Measurements from ENCODE around the gene LRRC26.

Gene LRRC26

DNA sequence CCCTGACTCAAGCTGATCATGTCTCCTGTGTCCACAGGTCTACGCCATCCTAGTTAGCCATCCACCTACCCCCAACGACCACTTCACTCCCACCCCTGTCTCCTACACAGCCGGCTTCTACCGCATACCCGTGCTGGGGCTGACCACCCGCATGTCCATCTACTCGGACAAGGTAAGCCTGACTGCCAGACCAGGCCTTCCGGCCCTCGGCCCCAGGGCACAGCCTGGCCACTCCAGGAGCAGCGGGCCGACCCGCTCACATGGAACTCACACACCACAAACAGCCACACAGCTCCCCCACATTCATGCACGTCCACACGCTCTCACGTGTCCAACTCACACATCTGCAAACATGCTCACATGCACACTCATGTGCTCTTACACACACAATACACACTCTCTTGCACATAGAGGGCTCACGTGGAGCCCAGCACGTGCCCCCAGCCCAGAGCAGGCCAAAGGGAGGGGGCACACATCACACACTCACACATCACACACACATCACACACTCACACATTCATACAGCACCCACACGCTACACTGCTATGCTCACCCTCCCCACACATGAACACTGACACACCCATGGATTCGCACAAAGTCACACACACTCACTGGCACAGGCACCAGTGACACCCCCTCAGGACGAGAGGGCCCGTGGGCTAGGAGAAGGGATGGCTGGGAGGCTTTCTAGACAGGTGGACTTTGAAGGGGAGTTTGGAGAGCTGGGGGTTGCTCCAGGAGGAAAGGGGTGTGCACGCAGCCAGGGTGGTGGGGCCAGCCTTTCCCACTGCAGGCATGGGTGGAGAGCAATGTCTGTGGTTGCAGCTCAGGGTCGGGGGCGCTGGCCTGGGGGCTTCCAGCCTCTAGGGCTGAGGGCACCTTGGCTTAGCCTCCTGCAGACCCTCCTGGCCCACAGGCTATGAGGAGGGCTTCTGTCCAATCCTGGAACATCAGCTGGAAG lies 27.6 kb downstream of the LRRC26 start:
- Histone ChIP-seq H3K4me1 (ENCODE audit: control insufficient read depth in 2 of 2, insufficient read depth in 2 of 2, low read length in 2 of 2) (no peaks in the 10 kb centered on the region), H3K36me3 (ENCODE audit: control insufficient read depth in 2 of 2, insufficient read depth in 2 of 2, low read length in 2 of 2) (no peaks in the 10 kb centered on the region), H3K27ac (ENCODE audit: low read depth in 2 of 2, low read length in 2 of 2) (no peak overlapping the region), H3K9me3 (ENCODE audit: control insufficient read depth in 2 of 2, low read length in 2 of 2) (no peaks in the 10 kb centered on the region), H3K9ac (ENCODE audit: low read depth in 1 of 2, low read length in 2 of 2) (no peak overlapping the region), H3K27me3 (ENCODE audit: control insufficient read depth in 2 of 2, insufficient read depth in 2 of 2, low read length in 2 of 2) (peaks cover 34 to 45% of the 10 kb centered on the region in 2 donors), H3K4me3 (ENCODE audit: low read length in 2 of 2) (no peak overlapping the region)

DNA sequence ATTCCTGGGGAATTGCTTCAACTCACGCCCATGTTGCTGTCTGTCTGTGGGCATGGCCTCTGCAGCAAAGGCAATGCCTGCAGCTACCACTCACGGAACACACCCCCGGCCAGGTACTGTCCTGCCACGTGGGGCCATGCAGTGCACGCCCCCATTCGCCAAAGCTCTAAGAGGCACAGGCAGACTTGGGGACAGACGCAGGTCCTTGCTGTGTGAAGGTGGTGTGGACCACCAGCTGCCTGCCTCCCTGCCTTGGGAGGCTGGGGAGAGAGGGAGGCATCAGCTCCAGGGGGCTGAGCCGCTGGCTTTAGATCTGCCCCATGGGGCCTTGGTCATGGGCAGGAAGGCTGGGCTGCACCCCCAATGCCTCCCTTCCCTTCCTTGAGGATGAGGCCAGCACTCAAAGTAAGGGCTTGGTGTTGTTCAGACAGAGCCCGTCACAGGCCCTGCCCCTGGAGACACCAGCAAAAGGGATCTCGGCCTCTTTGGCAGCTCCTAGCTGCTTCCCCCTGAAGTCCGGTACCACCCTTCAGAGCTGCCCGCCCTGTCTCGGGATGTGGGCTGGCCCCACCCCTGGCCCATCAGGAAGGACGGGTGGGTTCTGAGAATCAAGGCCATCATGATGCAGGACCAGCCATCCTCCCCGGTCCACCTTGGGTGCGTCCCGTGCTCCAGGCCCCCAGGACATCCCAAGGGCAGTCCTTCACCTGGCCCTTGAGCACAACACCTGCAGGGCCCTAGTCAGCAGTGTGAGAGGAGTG lies 28.6 kb downstream of the LRRC26 start:
- H3K27me3 ChIP-seq (ENCODE audit: control insufficient read depth in 2 of 2, insufficient read depth in 2 of 2, low read length in 2 of 2): peaks cover 41 to 47% of the 10 kb centered on the region in 2 donors
- H3K9ac ChIP-seq (ENCODE audit: low read depth in 1 of 2, low read length in 2 of 2): no peak overlapping the region
- H3K9me3 ChIP-seq (ENCODE audit: control insufficient read depth in 2 of 2, low read length in 2 of 2): no peaks in the 10 kb centered on the region
- no peaks in the 10 kb centered on the region for H3K4me1 ChIP-seq (ENCODE audit: control insufficient read depth in 2 of 2, insufficient read depth in 2 of 2, low read length in 2 of 2)
- H3K27ac ChIP-seq (ENCODE audit: low read depth in 2 of 2, low read length in 2 of 2): no peak overlapping the region
- H3K36me3 ChIP-seq (ENCODE audit: control insufficient read depth in 2 of 2, insufficient read depth in 2 of 2, low read length in 2 of 2): no peaks in the 10 kb centered on the region
- H3K4me3 ChIP-seq (ENCODE audit: low read length in 2 of 2): no peak overlapping the region

DNA sequence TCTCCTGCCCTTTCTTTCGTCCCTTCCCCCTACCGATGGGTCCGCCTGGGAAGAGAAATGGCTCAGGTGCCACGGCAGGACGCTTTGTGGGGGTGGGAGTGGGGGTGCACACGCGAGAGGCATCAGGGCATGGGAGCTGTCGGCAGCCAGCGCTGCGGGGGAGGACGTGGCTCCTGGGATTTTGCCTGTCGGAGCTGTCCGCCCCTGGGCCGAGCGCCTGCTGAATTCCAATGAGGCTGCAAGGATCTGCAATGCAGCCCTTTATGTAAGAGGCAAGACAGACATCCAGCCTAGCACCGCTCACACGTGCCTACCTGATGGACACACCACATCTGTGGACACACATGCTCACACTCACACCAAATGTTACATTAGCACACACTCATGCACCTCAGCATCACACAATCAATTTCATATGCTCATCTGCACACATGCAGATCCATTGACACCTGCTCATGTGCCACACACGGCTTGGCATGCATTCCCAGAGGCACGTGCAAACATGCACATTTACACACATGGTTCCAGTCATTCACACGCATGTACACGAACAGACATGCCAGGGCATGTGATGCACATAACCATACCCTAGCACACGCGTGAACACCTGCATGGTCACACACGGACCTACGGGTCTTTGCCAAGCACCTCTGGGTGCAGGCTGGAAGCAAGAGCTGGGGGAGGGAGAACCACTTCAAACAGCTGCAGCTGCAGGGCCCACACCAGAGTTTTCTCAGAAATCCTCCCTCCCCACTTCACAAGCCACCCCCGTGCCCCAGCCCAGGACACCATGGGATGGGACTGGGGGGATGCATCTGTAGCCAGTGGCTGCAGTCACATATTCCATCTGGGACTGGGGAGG lies 29.5 kb downstream of the LRRC26 start:
- Histone ChIP-seq H3K9ac (ENCODE audit: low read depth in 1 of 2, low read length in 2 of 2) (no peak overlapping the region), H3K4me1 (ENCODE audit: control insufficient read depth in 2 of 2, insufficient read depth in 2 of 2, low read length in 2 of 2) (no peaks in the 10 kb centered on the region), H3K36me3 (ENCODE audit: control insufficient read depth in 2 of 2, insufficient read depth in 2 of 2, low read length in 2 of 2) (no peaks in the 10 kb centered on the region), H3K27ac (ENCODE audit: low read depth in 2 of 2, low read length in 2 of 2) (no peak overlapping the region), H3K4me3 (ENCODE audit: low read length in 2 of 2) (no peak overlapping the region), H3K27me3 (ENCODE audit: control insufficient read depth in 2 of 2, insufficient read depth in 2 of 2, low read length in 2 of 2) (peaks cover 41 to 47% of the 10 kb centered on the region in 2 donors), H3K9me3 (ENCODE audit: control insufficient read depth in 2 of 2, low read length in 2 of 2) (no peaks in the 10 kb centered on the region)

DNA sequence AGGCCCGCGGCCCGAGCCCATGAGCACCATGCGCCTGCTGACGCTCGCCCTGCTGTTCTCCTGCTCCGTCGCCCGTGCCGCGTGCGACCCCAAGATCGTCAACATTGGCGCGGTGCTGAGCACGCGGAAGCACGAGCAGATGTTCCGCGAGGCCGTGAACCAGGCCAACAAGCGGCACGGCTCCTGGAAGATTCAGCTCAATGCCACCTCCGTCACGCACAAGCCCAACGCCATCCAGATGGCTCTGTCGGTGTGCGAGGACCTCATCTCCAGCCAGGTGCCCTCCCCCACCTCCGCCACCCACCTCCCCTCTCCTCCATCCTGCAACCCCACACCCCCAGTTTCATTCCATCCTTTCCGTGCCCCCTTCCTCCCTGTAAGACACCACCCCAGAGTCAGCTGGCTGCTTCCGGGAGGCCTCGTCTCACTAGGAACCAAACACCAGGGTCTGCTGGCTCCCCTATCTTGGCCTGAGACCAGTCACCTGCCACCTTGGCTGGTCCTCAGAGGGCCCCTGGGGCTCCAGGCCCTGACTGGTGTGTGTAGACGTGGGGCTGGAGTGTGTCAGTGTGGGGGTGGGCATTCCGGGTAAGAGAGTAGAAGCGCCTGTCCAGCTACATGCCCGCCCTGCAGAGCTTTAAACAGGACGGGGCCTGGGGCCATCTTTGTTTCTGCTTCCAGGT lies 30.2 kb downstream of the LRRC26 start:
- Histone ChIP-seq H3K27ac (ENCODE audit: low read depth in 2 of 2, low read length in 2 of 2) (no peak overlapping the region), H3K4me1 (ENCODE audit: control insufficient read depth in 2 of 2, insufficient read depth in 2 of 2, low read length in 2 of 2) (no peaks in the 10 kb centered on the region), H3K9me3 (ENCODE audit: control insufficient read depth in 2 of 2, low read length in 2 of 2) (no peaks in the 10 kb centered on the region), H3K27me3 (ENCODE audit: control insufficient read depth in 2 of 2, insufficient read depth in 2 of 2, low read length in 2 of 2) (peaks cover 41 to 47% of the 10 kb centered on the region in 2 donors), H3K36me3 (ENCODE audit: control insufficient read depth in 2 of 2, insufficient read depth in 2 of 2, low read length in 2 of 2) (no peaks in the 10 kb centered on the region), H3K4me3 (ENCODE audit: low read length in 2 of 2) (no peak overlapping the region), H3K9ac (ENCODE audit: low read depth in 1 of 2, low read length in 2 of 2) (no peak overlapping the region)

DNA sequence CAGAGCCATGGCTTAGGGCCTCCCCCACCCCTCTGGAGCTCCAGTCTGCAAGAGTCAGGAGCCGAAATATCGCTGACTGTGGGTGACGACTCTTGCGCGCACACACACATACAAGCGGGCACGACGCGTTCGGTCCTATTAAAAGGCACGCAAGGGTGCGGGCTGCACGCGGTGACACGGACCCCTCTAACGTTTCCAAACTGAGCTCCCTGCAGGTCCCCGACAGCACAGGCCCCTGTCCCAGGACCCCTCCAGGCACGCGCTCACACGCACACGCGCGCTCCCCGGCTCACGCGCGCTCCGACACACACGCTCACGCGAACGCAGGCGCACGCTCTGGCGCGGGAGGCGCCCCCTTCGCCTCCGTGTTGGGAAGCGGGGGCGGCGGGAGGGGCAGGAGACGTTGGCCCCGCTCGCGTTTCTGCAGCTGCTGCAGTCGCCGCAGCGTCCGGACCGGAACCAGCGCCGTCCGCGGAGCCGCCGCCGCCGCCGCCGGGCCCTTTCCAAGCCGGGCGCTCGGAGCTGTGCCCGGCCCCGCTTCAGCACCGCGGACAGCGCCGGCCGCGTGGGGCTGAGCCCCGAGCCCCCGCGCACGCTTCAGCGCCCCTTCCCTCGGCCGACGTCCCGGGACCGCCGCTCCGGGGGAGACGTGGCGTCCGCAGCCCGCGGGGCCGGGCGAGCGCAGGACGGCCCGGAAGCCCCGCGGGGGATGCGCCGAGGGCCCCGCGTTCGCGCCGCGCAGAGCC lies 31.0 kb downstream of the LRRC26 start, which contains the start of gene GRIN1:
Gene GRIN1 (plus strand): TSS at position 433 of the 746 bp plus-strand sequence. CDS start 333 bp downstream, outside the sequence.
- Histone ChIP-seq H3K9me3 (ENCODE audit: control insufficient read depth in 2 of 2, low read length in 2 of 2) (no peaks in the 10 kb centered on the region), H3K36me3 (ENCODE audit: control insufficient read depth in 2 of 2, insufficient read depth in 2 of 2, low read length in 2 of 2) (no peaks in the 10 kb centered on the region), H3K4me1 (ENCODE audit: control insufficient read depth in 2 of 2, insufficient read depth in 2 of 2, low read length in 2 of 2) (no peaks in the 10 kb centered on the region), H3K9ac (ENCODE audit: low read depth in 1 of 2, low read length in 2 of 2) (no peak within 1 kb of the TSS), H3K27ac (ENCODE audit: low read depth in 2 of 2, low read length in 2 of 2) (no peak within 1 kb of the TSS), H3K4me3 (ENCODE audit: low read length in 2 of 2) (no peak within 1 kb of the TSS), H3K27me3 (ENCODE audit: control insufficient read depth in 2 of 2, insufficient read depth in 2 of 2, low read length in 2 of 2) (peaks cover 41 to 47% of the 10 kb centered on the region in 2 donors)

- Histone ChIP-seq H3K4me1 (ENCODE audit: control insufficient read depth in 2 of 2, insufficient read depth in 2 of 2, low read length in 2 of 2) (no peaks in the 10 kb centered on the region), H3K36me3 (ENCODE audit: control insufficient read depth in 2 of 2, insufficient read depth in 2 of 2, low read length in 2 of 2) (no peaks in the 10 kb centered on the region), H3K27me3 (ENCODE audit: control insufficient read depth in 2 of 2, insufficient read depth in 2 of 2, low read length in 2 of 2) (peaks cover 41 to 47% of the 10 kb centered on the region in 2 donors), H3K9ac (ENCODE audit: low read depth in 1 of 2, low read length in 2 of 2) (no peak overlapping the region), H3K27ac (ENCODE audit: low read depth in 2 of 2, low read length in 2 of 2) (no peak overlapping the region), H3K9me3 (ENCODE audit: control insufficient read depth in 2 of 2, low read length in 2 of 2) (no peaks in the 10 kb centered on the region), H3K4me3 (ENCODE audit: low read length in 2 of 2) (no peak overlapping the region)
Measured at GRCh38 chr9:137138058-137138721, 31.7 kb downstream of the LRRC26 start.

DNA sequence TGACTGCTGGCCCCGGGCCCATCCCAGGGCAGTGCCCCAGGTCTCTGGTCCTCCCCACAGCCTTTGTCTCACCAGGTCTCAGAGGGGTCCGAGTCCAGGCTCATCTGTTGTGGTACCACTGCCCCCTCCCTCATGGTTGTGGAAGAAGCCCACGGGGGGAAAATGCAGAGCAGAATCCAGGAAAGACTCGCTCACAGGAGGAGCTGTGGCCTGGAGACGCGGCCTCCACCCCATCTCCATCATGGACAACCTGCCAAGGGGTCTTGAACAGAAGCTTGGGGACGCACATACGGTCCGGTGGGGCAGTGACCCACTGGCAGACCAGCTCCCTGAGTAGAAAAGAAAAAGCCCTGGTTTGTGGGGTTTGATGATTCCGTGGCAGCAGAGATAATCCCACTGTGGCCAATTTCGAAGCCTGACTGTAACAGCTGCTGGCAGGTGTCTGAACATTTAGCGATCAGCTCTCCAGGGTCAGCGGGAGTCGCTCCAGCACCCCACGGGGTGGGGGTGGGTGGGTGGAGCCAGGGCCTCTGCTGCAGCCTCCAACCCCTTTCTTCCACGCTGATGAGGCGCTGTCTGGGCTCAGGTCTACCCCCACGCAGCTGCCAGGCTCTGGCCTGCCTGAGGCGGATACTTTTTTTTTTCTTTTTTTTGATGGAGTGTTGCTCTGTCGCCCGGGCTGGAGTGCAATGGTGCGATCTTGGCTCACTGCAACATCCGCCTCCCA lies 32.8 kb downstream of the LRRC26 start:
- Histone ChIP-seq H3K27me3 (ENCODE audit: control insufficient read depth in 2 of 2, insufficient read depth in 2 of 2, low read length in 2 of 2) (peaks cover 34 to 41% of the 10 kb centered on the region in 2 donors), H3K4me3 (ENCODE audit: low read length in 2 of 2) (no peak overlapping the region), H3K4me1 (ENCODE audit: control insufficient read depth in 2 of 2, insufficient read depth in 2 of 2, low read length in 2 of 2) (no peaks in the 10 kb centered on the region), H3K9ac (ENCODE audit: low read depth in 1 of 2, low read length in 2 of 2) (no peak overlapping the region), H3K27ac (ENCODE audit: low read depth in 2 of 2, low read length in 2 of 2) (no peak overlapping the region), H3K9me3 (ENCODE audit: control insufficient read depth in 2 of 2, low read length in 2 of 2) (no peaks in the 10 kb centered on the region), H3K36me3 (ENCODE audit: control insufficient read depth in 2 of 2, insufficient read depth in 2 of 2, low read length in 2 of 2) (no peaks in the 10 kb centered on the region)

DNA sequence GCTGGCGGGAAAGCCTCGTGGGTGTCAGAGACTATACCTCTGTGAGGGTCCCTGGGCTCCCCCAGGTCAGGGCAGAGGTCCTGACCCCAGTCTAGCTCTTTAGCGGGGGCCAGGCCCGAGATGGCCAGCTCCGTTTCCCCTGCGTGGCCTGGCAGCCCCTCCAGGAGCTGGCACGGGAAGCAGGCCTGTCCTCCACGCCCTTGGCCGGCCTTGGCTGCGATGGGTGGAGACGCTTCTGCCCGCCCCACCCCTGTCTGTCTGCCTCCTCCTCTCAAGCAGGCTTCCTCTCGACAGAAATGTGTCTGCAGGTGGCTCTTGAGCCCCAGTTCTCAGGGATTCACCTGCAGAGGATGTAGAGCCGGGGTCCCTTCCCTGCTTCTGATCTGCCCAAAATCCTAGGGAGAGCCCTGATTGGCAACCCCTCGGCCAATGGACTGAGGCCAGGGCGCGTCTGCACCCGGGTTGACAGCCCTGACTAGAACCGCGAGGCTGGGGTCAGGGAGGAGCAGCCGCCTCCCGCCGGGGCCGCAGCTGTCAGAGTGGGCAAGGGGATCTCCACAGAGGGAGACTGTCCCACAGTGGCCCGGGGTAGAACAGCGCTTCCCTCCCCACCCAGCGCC lies 33.5 kb downstream of the LRRC26 start:
- Histone ChIP-seq H3K9ac (ENCODE audit: low read depth in 1 of 2, low read length in 2 of 2) (no peak overlapping the region), H3K4me1 (ENCODE audit: control insufficient read depth in 2 of 2, insufficient read depth in 2 of 2, low read length in 2 of 2) (no peaks in the 10 kb centered on the region), H3K9me3 (ENCODE audit: control insufficient read depth in 2 of 2, low read length in 2 of 2) (no peaks in the 10 kb centered on the region), H3K36me3 (ENCODE audit: control insufficient read depth in 2 of 2, insufficient read depth in 2 of 2, low read length in 2 of 2) (no peaks in the 10 kb centered on the region), H3K27me3 (ENCODE audit: control insufficient read depth in 2 of 2, insufficient read depth in 2 of 2, low read length in 2 of 2) (peaks cover 30 to 36% of the 10 kb centered on the region in 2 donors), H3K27ac (ENCODE audit: low read depth in 2 of 2, low read length in 2 of 2) (no peak overlapping the region), H3K4me3 (ENCODE audit: low read length in 2 of 2) (no peak overlapping the region)
